Loucy (cell line): ENCODE results near the gene VILL.

Source experiments
- H2AFZ ChIP-seq: fragments of 200-600 bp; sonication (generic); 2 replicates; pipeline ENCODE4 v1.6.0; 2016; ENCODE audit warnings: antibody characterized with exemption, mild to moderate bottlenecking, low read length, moderate library complexity
- H3F3A ChIP-seq: fragments of 200-600 bp; 2 replicates; pipeline ENCODE4 v1.6.0; 2016; ENCODE audit warnings: antibody characterized with exemption, low read depth, mild to moderate bottlenecking
- H3K27me3 ChIP-seq: fragments of 200-600 bp; sonication (generic); 2 replicates; pipeline ENCODE4 v1.6.1; 2014; ENCODE audit warnings: low read length, mild to moderate bottlenecking; ENCODE audit not compliant: insufficient read depth, poor library complexity, severe bottlenecking
- H3K36me3 ChIP-seq: fragments of 200-600 bp; sonication (generic); 2 replicates; pipeline ENCODE4 v1.6.1; 2016; ENCODE audit warnings: low read length; ENCODE audit not compliant: insufficient read depth
- H3K4me1 ChIP-seq: fragments of 200-600 bp; sonication (generic); 2 replicates; pipeline ENCODE4 v1.5.1; 2014; ENCODE audit warnings: low read length, mild to moderate bottlenecking; ENCODE audit not compliant: insufficient read depth, poor library complexity, severe bottlenecking
- H3K4me2 ChIP-seq: fragments of 200-600 bp; sonication (generic); 2 replicates; pipeline ENCODE4 v1.6.0; 2014; ENCODE audit warnings: antibody characterized with exemption, low read length, low read depth, mild to moderate bottlenecking; ENCODE audit not compliant: poor library complexity, severe bottlenecking
- H3K4me3 ChIP-seq: fragments of 200-600 bp; sonication (generic); 2 replicates; pipeline ENCODE4 v1.5.1; 2014; ENCODE audit warnings: low read length, mild to moderate bottlenecking, mixed read lengths; ENCODE audit not compliant: poor library complexity, severe bottlenecking
- H3K79me2 ChIP-seq: fragments of 200-600 bp; sonication (generic); 2 replicates; pipeline ENCODE4 v1.6.1; 2014; ENCODE audit warnings: low read length; ENCODE audit not compliant: insufficient read depth
- H3K9ac ChIP-seq: fragments of 200-600 bp; sonication (generic); 2 replicates; pipeline ENCODE4 v1.6.0; 2014; ENCODE audit warnings: mild to moderate bottlenecking, low read depth, low read length, moderate library complexity; ENCODE audit not compliant: poor library complexity, severe bottlenecking
- H3K9me2 ChIP-seq: fragments of 200-600 bp; sonication (generic); replicated peaks from 2 replicates; pipeline ENCODE4 v1.6.1; 2016; ENCODE audit warnings: low read depth, low read length, mixed read lengths
- H3K9me3 ChIP-seq: fragments of 200-600 bp; sonication (generic); 2 replicates; pipeline ENCODE4 v1.6.1; 2014; ENCODE audit warnings: mild to moderate bottlenecking, antibody characterized with exemption, low read length, low read depth; ENCODE audit not compliant: insufficient read depth
- H4K20me1 ChIP-seq: fragments of 200-600 bp; sonication (generic); 2 replicates; pipeline ENCODE4 v1.6.0; 2014; ENCODE audit warnings: antibody characterized with exemption, low read length, mild to moderate bottlenecking; ENCODE audit not compliant: insufficient read depth, poor library complexity, severe bottlenecking
- CTCF ChIP-seq: fragments of 200-600 bp; sonication (generic); conservative IDR thresholded peaks from 2 replicates; pipeline ENCODE4 v1.5.1; 2014; ENCODE audit warnings: mild to moderate bottlenecking, antibody characterized with exemption, low read length
- EZH2phosphoT487 ChIP-seq: fragments of 200-600 bp; IDR thresholded peaks from 2 replicates; pipeline ENCODE4 v1.6.1; 2018; ENCODE audit warnings: antibody characterized with exemption, mild to moderate bottlenecking, moderate library complexity, borderline replicate concordance

VILL gene

GRCh38 chr3:37991823-37992222, 1.2 kb downstream of the VILL start:
- TF ChIP-seq EZH2phosphoT487 (no peak), CTCF (no peak)
- Histone ChIP-seq H3K27me3 (no peaks in the 10 kb centered on the region), H3K36me3 (no peaks in the 10 kb centered on the region), H3K4me2 (no peak overlapping the region), H3K9me3 (no peaks in the 10 kb centered on the region), H3K9me2 (no peaks in the 10 kb centered on the region), H3K9ac (no peak overlapping the region), H3K79me2 (peaks cover 17% of the 10 kb centered on the region), H2AFZ (no peak overlapping the region), H3K4me1 (peaks cover 21% of the 10 kb centered on the region), H3K4me3 (no peak overlapping the region), H4K20me1 (no peaks in the 10 kb centered on the region), H3F3A (no peaks in the 10 kb centered on the region)

GRCh38 chr3:37992271-37993066, 1.9 kb downstream of the VILL start:
- no peaks in the 10 kb centered on the region for H3K9me3 ChIP-seq
- H3K79me2 ChIP-seq, result peaks cover 17% of the 10 kb centered on the region
- no peaks in the 10 kb centered on the region for H3K9me2 ChIP-seq
- no peak overlapping the region for H2AFZ ChIP-seq
- no peak overlapping the region for H3K4me3 ChIP-seq
- H3K4me2 ChIP-seq, result no peak overlapping the region
- H3K36me3 ChIP-seq, result no peaks in the 10 kb centered on the region
- no peaks in the 10 kb centered on the region for H4K20me1 ChIP-seq
- no peaks in the 10 kb centered on the region for H3K27me3 ChIP-seq
- no peaks in the 10 kb centered on the region for H3F3A ChIP-seq
- peaks cover 21% of the 10 kb centered on the region for H3K4me1 ChIP-seq
- TF ChIP-seq EZH2phosphoT487 (no peak), CTCF (no peak)
- H3K9ac ChIP-seq, result no peak overlapping the region

GRCh38 chr3:37993067-37993455, 2.5 kb downstream of the VILL start:
- Histone ChIP-seq H3K36me3 (no peaks in the 10 kb centered on the region), H3K4me2 (peak overlapping the region; percentile 69), H3K9me2 (no peaks in the 10 kb centered on the region), H3K4me3 (no peak overlapping the region), H3K9ac (no peak overlapping the region), H3K79me2 (peaks cover 17% of the 10 kb centered on the region), H3F3A (no peaks in the 10 kb centered on the region), H3K4me1 (peaks cover 21% of the 10 kb centered on the region), H4K20me1 (no peaks in the 10 kb centered on the region), H3K9me3 (no peaks in the 10 kb centered on the region), H2AFZ (no peak overlapping the region), H3K27me3 (no peaks in the 10 kb centered on the region)
- TF ChIP-seq CTCF, result no peak
